Ascending aorta (tissue), 2 donors: ENCODE data around the gene FBRSL1. TPM values are rescaled to one million over a fixed set of nuclear protein-coding genes. Genes with fewer than 3 reads are reported as not detected.
A peak's percentile ranks its signal among the peaks of the same experiment; 100 is the strongest.

Experiments
- DNase-seq, 2 donors: peaks; one replicate each; pipeline ENCODE4 v3.0.0-alpha.2; 2019; ENCODE audit warnings: low spot score in 2 of 2
- H3K27ac ChIP-seq, 2 donors: fragments of 200-600 bp; sonication (generic); one replicate each; pipeline ENCODE4 v1.5.1; 2016 to 2017; ENCODE audit warnings: mild to moderate bottlenecking in 1 of 2
- H3K27me3 ChIP-seq: fragments of 200-600 bp; sonication (generic); one replicate; pipeline ENCODE4 v1.5.1; 2017
- H3K36me3 ChIP-seq, 2 donors: fragments of 200-600 bp; sonication (generic); one replicate each; pipeline ENCODE4 v1.5.1; 2016
- H3K4me1 ChIP-seq, 2 donors: fragments of 200-600 bp; sonication (generic); one replicate each; pipeline ENCODE4 v1.5.1; 2016 to 2017; ENCODE audit warnings: mild to moderate bottlenecking in 1 of 2
- H3K4me3 ChIP-seq, 2 donors: fragments of 200-600 bp; sonication (generic); one replicate each; pipeline ENCODE4 v1.5.1; 2016 to 2017; ENCODE audit warnings: mild to moderate bottlenecking in 1 of 2
- H3K9me3 ChIP-seq, 2 donors: fragments of 200-600 bp; sonication (generic); one replicate each; pipeline ENCODE4 v1.5.1; 2016
- intact Hi-C: fragments of 100-400 bp; cut with DNase I; formaldehyde crosslinking; loops from one replicate; pipeline ENCODE4 v1.15.1; 2023
- total RNA-seq: library from RNA; depleted of rRNA; stranded (reverse); fragments of >200 nt; gene quantifications from one replicate; pipeline ENCODE4 v1.1.0, GENCODE V29; 2016
- TF ChIP-seq, protein P1 (sequence below), 3 experiments: fragments of 200-600 bp in 2 of 3; fragments of 450-650 bp in 1 of 3; sonication (generic) in 2 of 3; IDR thresholded peaks; one replicate each; pipeline ENCODE4 v1.5.1; 2016 to 2019; ENCODE audit warnings: antibody characterized with exemption in 3 of 3, mild to moderate bottlenecking in 1 of 3, moderate library complexity in 1 of 3

FBRSL1 gene
- total RNA-seq, 1 donor from 2014 or later: 40.7 TPM

DNA sequence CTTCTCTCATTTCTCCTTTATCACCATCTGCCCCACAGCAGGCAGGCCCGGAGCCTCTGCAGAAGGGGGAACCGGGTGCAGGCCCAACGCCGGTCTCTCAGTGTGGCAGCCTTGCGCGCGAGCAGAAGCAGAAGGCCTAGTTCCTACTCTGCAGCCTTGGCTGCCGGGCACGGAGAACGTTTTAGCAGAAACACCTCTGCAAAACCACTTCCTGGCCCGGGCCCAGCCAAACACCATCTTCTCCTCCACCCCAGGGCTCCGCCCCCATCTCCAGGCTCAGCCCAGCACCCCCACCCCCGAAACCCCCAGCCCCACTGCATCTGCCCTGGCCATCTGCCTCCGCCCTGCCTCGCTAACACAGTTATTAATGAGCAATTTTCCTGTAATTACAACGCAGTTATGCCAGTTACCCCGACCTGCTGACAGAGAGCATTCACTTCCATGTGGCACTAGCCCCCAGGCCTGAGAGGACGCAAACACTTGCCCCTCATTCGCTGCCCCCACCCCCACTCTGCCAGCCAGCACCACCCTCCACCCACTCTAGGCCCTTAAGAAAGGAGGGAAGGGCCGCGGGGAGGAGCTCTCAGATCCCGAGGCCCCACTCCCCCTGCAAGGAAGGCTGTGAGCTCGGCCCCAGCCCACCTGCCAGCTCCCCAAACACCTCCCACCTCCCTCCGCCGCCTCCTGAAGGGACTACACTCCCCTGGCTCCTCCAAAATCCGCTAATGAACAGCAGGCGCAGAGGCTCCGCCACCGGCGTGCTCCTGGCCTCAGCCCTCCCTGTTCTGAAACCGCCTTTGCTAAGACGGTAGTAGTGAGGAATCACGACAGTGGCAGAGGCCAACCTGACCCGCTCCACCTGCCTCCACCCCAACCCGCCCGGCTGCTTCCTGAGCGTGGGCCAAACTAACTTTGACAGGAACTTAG is 44.7 kb upstream of the FBRSL1 start:
- Histone ChIP-seq H3K27ac (peak overlapping the region in 1 of 2 donors; percentile 12), H3K36me3 (no peaks in the 10 kb centered on the region), H3K4me3 (peak overlapping the region in 1 of 2 donors; percentile 42), H3K27me3 (no peaks in the 10 kb centered on the region), H3K9me3 (no peaks in the 10 kb centered on the region), H3K4me1 (no peaks in the 10 kb centered on the region)
- DNase-seq: no peak
- TF ChIP-seq, protein P1, sequence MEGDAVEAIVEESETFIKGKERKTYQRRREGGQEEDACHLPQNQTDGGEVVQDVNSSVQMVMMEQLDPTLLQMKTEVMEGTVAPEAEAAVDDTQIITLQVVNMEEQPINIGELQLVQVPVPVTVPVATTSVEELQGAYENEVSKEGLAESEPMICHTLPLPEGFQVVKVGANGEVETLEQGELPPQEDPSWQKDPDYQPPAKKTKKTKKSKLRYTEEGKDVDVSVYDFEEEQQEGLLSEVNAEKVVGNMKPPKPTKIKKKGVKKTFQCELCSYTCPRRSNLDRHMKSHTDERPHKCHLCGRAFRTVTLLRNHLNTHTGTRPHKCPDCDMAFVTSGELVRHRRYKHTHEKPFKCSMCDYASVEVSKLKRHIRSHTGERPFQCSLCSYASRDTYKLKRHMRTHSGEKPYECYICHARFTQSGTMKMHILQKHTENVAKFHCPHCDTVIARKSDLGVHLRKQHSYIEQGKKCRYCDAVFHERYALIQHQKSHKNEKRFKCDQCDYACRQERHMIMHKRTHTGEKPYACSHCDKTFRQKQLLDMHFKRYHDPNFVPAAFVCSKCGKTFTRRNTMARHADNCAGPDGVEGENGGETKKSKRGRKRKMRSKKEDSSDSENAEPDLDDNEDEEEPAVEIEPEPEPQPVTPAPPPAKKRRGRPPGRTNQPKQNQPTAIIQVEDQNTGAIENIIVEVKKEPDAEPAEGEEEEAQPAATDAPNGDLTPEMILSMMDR (IDR thresholded peaks at IDR 0.05): no peak
- intact Hi-C loops: no loop called here

DNA sequence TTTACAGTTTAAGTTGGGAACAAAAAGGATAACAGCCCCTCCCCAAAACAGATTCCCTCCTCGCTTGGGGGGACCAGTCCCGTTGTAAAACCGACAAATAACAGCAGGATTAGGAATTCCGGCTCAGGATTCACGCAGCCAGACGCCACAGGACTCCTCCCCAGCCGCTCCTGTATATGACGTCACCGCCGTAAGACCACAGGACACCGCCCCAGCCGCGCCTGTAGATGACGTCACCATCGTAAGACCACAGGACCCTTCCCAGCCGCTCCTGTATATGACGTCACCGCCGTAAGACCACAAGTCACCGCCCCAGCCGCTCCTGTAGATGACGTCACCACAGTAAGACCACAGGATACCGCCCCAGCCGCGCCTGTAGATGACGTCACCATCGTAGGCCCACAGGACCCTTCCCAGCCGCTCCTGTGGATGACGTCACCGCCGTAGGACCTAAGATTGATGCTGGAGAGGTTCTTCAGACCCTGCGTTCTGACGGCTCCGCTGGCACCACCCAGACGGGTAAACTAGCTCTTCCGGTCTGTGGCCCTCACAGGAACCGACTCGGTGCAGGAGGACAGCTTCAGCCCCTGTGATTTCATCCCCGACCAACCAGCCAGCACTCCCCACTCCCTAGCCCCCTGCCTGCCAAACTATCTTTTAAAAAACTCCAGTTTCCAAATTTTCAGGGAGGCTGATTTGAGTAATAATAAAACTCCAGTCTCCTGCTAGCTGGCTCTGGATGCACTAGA is 43.9 kb upstream of the FBRSL1 start:
- Histone ChIP-seq H3K4me1 (no peaks in the 10 kb centered on the region), H3K36me3 (no peaks in the 10 kb centered on the region), H3K27me3 (no peaks in the 10 kb centered on the region), H3K9me3 (no peaks in the 10 kb centered on the region), H3K27ac (peak overlapping the region in 1 of 2 donors; percentile 12), H3K4me3 (peak overlapping the region in 1 of 2 donors; percentile 42)
- DNase-seq: peak in 1 of 2 donors; percentile 27
- intact Hi-C loops: no loop called here
- TF ChIP-seq, protein P1 (IDR thresholded peaks at IDR 0.05): no peak

DNA sequence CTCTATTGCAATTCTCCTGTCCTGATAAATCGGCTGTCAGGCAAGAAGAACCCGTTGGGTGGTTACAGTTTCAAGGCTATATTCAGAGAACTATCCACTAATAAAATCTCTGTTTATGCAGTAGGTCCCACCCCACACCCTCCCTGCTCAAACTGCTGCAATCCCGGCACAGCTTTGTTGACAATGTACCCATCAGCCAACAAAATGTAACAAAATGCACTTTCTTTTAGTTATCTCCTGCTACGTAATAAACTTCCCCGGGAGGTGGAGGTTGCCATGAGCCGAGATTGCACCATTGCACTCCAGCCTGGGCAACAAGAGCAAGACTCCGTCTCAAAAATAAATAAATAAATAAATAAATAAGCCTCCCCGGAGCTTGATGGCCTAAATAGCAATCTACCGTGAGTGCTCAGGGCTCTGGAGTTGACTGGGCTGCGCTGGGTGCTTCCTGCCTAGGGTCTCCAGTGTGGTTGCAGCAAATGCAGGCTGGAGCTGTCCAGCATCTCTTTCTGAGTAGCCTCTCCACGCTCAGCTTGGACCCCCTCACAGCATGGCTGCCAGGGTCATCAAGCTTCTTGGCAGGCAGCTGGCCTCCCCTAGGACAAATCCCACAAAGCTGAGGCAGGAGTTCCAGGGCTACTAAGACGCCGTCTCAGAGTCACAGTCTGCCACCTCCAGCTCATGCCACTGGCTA is 43.2 kb upstream of the FBRSL1 start:
- no peaks in the 10 kb centered on the region for H3K36me3 ChIP-seq
- no peaks in the 10 kb centered on the region for H3K4me1 ChIP-seq
- TF ChIP-seq, protein P1 (IDR thresholded peaks at IDR 0.05): no peak
- H3K27ac ChIP-seq: no peak overlapping the region
- DNase-seq: no peak
- no peaks in the 10 kb centered on the region for H3K27me3 ChIP-seq
- intact Hi-C loops: no loop called here
- H3K4me3 ChIP-seq: no peak overlapping the region
- H3K9me3 ChIP-seq: no peaks in the 10 kb centered on the region

DNA sequence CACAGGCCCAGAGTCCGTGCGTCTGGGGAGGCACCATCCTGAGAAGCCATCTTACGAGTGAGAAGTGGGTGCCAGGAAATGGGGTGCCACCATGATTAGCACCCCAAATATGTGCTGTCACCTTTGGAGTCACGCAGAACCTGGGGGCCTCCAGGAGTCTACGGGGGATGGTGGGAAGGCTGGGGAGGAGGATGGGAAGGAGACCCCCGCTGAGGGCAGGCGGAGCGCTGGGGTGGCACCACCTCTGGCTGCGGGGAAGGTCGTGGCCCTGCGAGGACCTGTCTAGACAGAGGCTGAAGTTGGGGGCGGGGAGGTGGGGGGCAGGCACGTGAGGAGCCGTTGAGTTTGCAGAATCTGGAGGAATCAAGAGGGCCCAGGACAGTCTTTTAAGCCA is 42.6 kb upstream of the FBRSL1 start:
- Histone ChIP-seq H3K4me1 (no peaks in the 10 kb centered on the region), H3K27me3 (no peaks in the 10 kb centered on the region), H3K36me3 (no peaks in the 10 kb centered on the region), H3K27ac (no peak overlapping the region), H3K4me3 (no peak overlapping the region), H3K9me3 (no peaks in the 10 kb centered on the region)
- intact Hi-C loops: no loop called here
- no peak for DNase-seq
- TF ChIP-seq, protein P1 (IDR thresholded peaks at IDR 0.05): no peak

DNA sequence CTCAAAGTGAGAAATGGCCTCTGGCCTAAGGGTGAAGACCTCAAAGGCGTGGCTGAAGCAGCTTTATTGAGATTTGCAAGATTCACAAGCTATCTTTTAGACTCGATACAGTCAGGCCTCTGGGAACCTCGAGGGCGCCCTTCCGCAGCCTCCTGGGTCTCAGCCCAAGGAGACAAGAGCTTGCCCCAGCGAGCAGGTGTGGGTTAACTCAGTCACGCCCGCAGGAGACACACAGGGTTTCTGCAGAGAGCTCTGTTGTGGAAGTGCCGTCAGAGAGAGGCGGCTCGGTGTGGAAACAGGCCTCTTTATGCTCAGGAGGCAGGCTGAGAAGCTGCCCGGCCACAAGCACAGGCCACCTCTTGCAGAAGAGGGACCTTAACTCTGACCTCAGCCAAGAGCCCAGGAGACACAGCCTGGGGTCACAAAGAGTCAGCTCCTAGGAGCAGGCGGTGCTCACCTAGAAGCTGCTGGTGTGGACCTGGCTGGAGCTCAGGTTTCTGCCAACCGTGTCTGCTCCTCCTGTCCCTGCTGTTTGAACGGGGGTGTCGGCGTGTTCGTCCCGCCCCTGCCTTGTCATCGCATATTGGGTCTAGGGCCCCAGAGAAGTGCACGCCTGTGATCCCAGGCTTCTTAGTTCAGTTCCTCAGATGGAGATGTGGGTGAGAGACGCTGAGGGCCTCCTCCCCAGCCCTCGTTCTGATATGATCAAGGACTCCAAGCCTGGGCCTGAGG is 42.1 kb upstream of the FBRSL1 start:
- intact Hi-C loops: no loop called here
- no peaks in the 10 kb centered on the region for H3K36me3 ChIP-seq
- TF ChIP-seq, protein P1 (IDR thresholded peaks at IDR 0.05): no peak
- H3K27ac ChIP-seq: no peak overlapping the region
- H3K27me3 ChIP-seq: no peaks in the 10 kb centered on the region
- H3K9me3 ChIP-seq: no peaks in the 10 kb centered on the region
- no peaks in the 10 kb centered on the region for H3K4me1 ChIP-seq
- H3K4me3 ChIP-seq: no peak overlapping the region
- DNase-seq: no peak
